Neural crest cell (in vitro differentiated cells): Measurements from ENCODE around the gene REX1BD. TPM values are rescaled to one million over a fixed set of nuclear protein-coding genes. Genes with fewer than 3 reads are reported as not detected.
A peak's percentile ranks its signal among the peaks of the same experiment; 100 is the strongest.

Experiments
- DNase-seq: peaks from one replicate; pipeline ENCODE4 v3.0.0; 2021; ENCODE audit warnings: low read depth, mixed read lengths, low spot score
- H3K27ac Mint-ChIP-seq: one replicate; pipeline ENCODE4 v1.8.0; 2021; ENCODE audit warnings: mild to moderate bottlenecking, mixed read lengths; ENCODE audit not compliant: unreplicated experiment
- H3K27me3 Mint-ChIP-seq: 2 replicates; pipeline ENCODE4 v1.8.0; 2021; ENCODE audit warnings: low read depth, mild to moderate bottlenecking, mixed read lengths
- H3K36me3 Mint-ChIP-seq: 2 replicates; pipeline ENCODE4 v1.8.0; 2021; ENCODE audit warnings: low read depth, mild to moderate bottlenecking, mixed read lengths
- H3K4me1 Mint-ChIP-seq: 2 replicates; pipeline ENCODE4 v1.8.0; 2021; ENCODE audit warnings: mixed read lengths
- H3K4me3 Mint-ChIP-seq: one replicate; pipeline ENCODE4 v1.8.0; 2021; ENCODE audit warnings: mild to moderate bottlenecking, mixed read lengths
- H3K9me3 Mint-ChIP-seq: 2 replicates; pipeline ENCODE4 v1.8.0; 2021; ENCODE audit warnings: mixed read lengths
- total RNA-seq: library from RNA; stranded (reverse); gene quantifications from 2 replicates; pipeline ENCODE4 v1.2.1, GENCODE V29; 2021
- TF ChIP-seq, protein P1 (sequence below): fragments of 200-600 bp; sonication (generic); conservative IDR thresholded peaks from 2 replicates; pipeline ENCODE4 v1.5.0; 2021; ENCODE audit warnings: antibody characterized with exemption, mild to moderate bottlenecking

The REX1BD gene
- total RNA-seq, 1 donor from 2014 or later: 71.9 TPM

DNA sequence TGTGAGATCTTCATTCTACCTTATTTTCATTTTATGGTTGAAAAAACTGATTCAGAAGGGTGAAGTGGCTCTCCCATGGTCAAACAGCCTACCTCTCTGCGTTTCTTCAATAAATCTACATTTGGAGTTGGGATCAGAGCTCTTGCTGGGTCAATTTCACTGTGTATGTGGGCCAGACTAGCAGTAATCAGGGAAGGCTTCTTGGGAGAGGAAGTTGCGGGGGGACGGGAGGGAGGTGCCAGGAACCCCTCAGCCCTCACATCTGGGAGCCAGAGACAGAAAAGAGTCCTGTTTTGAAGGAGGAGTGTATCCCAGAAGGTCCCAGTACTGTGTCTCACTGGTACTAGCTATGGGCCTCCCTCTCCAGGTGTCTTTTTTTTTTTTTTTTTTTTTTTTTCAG, 30.0 kb upstream of the REX1BD start:
- peaks cover 13% of the 10 kb centered on the region for H3K4me1 Mint-ChIP-seq
- H3K36me3 Mint-ChIP-seq: no peaks in the 10 kb centered on the region
- peak overlapping the region; percentile 93 for H3K4me3 Mint-ChIP-seq
- TF ChIP-seq, protein P1, sequence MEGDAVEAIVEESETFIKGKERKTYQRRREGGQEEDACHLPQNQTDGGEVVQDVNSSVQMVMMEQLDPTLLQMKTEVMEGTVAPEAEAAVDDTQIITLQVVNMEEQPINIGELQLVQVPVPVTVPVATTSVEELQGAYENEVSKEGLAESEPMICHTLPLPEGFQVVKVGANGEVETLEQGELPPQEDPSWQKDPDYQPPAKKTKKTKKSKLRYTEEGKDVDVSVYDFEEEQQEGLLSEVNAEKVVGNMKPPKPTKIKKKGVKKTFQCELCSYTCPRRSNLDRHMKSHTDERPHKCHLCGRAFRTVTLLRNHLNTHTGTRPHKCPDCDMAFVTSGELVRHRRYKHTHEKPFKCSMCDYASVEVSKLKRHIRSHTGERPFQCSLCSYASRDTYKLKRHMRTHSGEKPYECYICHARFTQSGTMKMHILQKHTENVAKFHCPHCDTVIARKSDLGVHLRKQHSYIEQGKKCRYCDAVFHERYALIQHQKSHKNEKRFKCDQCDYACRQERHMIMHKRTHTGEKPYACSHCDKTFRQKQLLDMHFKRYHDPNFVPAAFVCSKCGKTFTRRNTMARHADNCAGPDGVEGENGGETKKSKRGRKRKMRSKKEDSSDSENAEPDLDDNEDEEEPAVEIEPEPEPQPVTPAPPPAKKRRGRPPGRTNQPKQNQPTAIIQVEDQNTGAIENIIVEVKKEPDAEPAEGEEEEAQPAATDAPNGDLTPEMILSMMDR: no peak
- H3K27me3 Mint-ChIP-seq: no peaks in the 10 kb centered on the region
- no peaks in the 10 kb centered on the region for H3K9me3 Mint-ChIP-seq
- no peak for DNase-seq
- peak overlapping the region; percentile 2 for H3K27ac Mint-ChIP-seq

DNA sequence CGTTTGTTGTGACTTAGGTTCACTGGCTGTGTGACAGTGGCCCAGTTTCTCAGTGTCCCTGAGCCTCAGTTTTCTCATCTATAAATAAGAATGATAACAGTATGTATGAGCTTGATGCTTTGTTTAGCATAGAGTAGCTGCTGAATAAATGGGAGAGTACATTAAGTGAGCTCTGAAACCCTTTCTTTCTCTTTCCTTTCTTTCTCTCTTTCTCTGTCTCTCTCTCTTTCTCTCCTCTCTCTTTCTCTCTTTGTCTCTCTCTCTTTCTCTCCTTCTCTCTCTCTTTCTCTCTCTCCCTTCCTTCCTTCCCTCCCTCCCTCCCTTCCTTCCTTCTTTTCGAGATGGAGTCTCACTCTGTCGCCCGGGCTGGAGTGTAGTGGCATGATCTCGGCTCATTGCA, 28.9 kb upstream of the REX1BD start:
- Mint-ChIP-seq H3K4me3 (peak overlapping the region; percentile 93), H3K9me3 (no peaks in the 10 kb centered on the region), H3K36me3 (peaks cover 3% of the 10 kb centered on the region), H3K4me1 (peaks cover 13% of the 10 kb centered on the region), H3K27ac (no peak overlapping the region), H3K27me3 (no peaks in the 10 kb centered on the region)
- no peak for DNase-seq
- TF ChIP-seq, protein P1: no peak

DNA sequence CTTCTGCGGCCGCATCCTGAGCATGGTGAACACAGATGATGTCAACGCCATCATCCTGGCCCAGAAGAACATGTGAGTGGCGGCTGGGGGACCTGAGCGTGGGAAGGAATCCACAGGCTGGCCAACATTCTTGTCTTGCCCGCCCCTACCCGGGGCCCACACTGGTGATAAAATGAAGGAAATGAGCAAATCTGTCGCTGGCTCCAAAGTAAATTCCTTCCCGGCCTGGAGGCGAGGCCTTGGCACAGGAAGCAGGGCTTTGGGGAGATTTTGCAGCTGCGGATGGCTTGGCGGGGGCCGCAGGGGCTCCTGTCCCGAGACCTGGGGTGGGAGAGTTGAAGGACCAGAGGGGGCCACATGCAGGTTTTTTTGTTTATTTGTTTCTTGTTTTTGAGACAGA, 26.5 kb upstream of the REX1BD start:
- no peak overlapping the region for H3K27ac Mint-ChIP-seq
- no peak for DNase-seq
- no peak overlapping the region for H3K4me3 Mint-ChIP-seq
- peaks cover 13% of the 10 kb centered on the region for H3K4me1 Mint-ChIP-seq
- TF ChIP-seq, protein P1: no peak
- no peaks in the 10 kb centered on the region for H3K27me3 Mint-ChIP-seq
- H3K36me3 Mint-ChIP-seq: peaks cover 6% of the 10 kb centered on the region
- H3K9me3 Mint-ChIP-seq: no peaks in the 10 kb centered on the region

GRCh38 chr19:18566953-18567352, 21.6 kb upstream of the REX1BD start:
- Mint-ChIP-seq H3K36me3 (peaks cover 9% of the 10 kb centered on the region), H3K4me3 (no peak overlapping the region), H3K27ac (no peak overlapping the region), H3K27me3 (no peaks in the 10 kb centered on the region), H3K9me3 (no peaks in the 10 kb centered on the region), H3K4me1 (peaks cover 8% of the 10 kb centered on the region)
- TF ChIP-seq, protein P1: no peak
- no peak for DNase-seq

DNA sequence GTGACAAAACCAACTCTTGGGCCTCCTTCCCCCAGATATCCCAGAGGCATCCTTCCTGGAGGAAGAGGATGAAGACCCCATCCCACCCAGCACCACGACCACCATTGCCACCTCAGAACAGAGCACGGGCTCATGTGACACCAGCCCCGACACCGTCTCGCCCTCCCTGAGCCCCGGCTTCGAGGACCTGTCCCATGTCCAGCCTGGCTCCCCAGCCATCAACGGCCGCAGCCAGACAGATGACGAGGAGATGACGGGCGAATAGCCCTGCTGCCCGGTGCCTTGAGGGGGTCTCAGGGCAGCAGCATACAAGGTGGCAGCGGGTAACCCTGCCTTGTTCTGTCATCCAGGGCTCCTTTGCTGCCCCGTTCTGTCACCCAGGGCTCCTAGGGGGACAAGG, 20.2 kb upstream of the REX1BD start:
- Mint-ChIP-seq H3K4me3 (peak overlapping the region; percentile 47), H3K27ac (no peak overlapping the region), H3K36me3 (peaks cover 13% of the 10 kb centered on the region), H3K27me3 (no peaks in the 10 kb centered on the region), H3K4me1 (peaks cover 20% of the 10 kb centered on the region), H3K9me3 (no peaks in the 10 kb centered on the region)
- TF ChIP-seq, protein P1: no peak
- DNase-seq: no peak
